ENCODE data around the gene HADHA.
"Not testable (repeated sequence)": the region's sequence is repeated elsewhere in the genome, so short reads cannot be mapped to it uniquely, and the experiment has no call there.

Gene HADHA

GRCh38 chr2:26169226-26169625 lies 75.2 kb downstream of the HADHA start:
- TF ChIP-seq CTCF (IDR thresholded peaks at IDR 0.05; ENCODE audit: low read depth, low read length) = no peak
- H3K4me3 ChIP-seq (ENCODE audit: low read depth, low read length) = no peak overlapping the region

- no peak for TF ChIP-seq CTCF (IDR thresholded peaks at IDR 0.05; ENCODE audit: low read depth, low read length)
- H3K4me3 ChIP-seq (ENCODE audit: low read depth, low read length) = no peak overlapping the region
Observed at GRCh38 chr2:26168785-26169184, 75.6 kb downstream of the HADHA start.

- H3K4me3 ChIP-seq (ENCODE audit: low read depth, low read length) = not testable (repeated sequence)
Observed at GRCh38 chr2:26166541-26166940, 77.9 kb downstream of the HADHA start.

GRCh38 chr2:26165403-26165802 lies 79.0 kb downstream of the HADHA start:
- TF ChIP-seq CTCF (IDR thresholded peaks at IDR 0.05; ENCODE audit: low read depth, low read length) = no peak
- no peak overlapping the region for H3K4me3 ChIP-seq (ENCODE audit: low read depth, low read length)

DNA sequence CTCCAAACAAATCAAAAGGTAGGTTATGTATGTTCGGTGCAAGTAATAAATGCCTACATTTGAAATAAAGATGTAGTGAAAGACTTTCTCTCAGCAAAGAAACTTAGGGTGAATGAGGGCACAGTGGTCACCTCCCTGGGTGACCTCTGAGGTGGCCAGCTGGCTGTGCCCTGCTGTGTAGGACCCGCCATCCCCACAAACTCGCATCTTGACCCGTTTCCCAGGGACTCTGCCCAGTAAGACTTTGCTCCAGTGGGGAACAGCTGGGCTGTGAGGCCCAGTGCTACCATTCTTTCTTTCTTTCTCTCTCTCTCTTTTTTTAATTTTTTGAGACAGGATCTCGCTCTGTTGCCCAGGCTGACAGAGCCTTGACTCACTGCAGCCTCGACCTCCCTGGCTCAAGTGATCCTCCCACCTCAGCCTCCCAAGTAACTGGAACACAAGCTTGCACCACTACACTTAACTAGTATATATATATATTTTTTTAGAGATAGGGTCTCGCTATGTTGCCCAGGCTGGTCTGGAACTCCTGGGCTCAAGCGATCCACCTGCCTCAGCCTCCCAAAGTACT lies 79.7 kb downstream of the HADHA start:
- no peak overlapping the region for H3K4me3 ChIP-seq (ENCODE audit: low read depth, low read length)
- no peak for TF ChIP-seq CTCF (IDR thresholded peaks at IDR 0.05; ENCODE audit: low read depth, low read length)

DNA sequence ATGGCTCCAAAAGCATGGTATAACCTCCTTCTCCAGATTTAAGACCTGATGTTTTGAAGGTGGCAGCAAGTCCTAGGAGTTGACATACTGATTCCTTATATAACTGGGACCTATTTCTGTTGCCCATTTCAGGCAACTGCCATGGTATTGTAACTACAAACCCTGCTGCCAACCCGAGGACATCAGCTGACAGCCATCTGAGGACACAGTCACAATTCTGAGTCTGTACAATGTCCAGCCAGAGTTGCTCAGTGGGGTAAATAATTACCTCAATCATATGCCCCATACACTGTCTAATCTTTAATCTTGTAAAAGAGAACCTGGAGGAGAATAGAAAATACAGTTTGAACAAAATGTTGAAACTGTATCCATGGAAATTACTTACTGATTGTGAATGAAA lies 80.2 kb downstream of the HADHA start:
- H3K4me3 ChIP-seq (ENCODE audit: low read depth, low read length) = no peak overlapping the region
- no peak for TF ChIP-seq CTCF (IDR thresholded peaks at IDR 0.05; ENCODE audit: low read depth, low read length)

DNA sequence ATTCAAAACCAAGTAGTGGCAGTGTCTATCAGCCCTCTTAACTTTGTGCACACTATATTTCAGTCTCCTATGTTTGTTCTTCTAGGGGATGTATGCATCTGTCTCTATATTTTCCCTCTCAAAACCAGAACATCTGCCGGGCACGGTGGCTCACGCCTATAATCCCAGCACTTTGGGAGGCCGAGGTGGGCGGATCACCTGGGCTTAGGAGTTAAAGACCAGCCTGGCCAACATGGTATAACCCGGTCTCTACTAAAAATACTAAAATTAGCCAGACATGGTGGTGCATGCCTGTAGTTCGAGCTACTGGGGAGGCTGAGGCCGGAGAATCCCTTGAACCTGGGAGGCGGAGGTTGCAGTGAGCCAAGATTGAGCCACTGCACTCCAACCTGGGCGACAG lies 81.5 kb downstream of the HADHA start:
- no peak overlapping the region for H3K4me3 ChIP-seq (ENCODE audit: low read depth, low read length)
- no peak for TF ChIP-seq CTCF (IDR thresholded peaks at IDR 0.05; ENCODE audit: low read depth, low read length)

DNA sequence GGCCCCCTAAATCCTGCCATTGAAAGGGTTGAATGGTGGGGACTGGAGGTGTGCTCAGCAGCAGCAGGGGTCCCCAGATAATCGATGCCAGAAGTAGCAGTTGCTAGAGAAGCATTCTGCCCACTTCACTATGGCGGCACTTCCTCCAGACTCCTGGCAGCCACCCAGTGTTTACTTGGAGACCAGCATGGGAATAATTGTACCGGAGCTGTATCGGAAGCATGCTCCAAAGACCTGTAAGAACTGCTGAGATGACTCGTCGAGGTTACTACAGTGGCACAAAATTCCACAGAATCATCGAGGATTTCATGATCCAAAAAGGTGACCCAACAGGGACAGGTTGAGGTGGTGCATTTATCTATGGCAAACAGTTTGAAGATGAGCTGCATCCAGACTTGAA lies 82.5 kb downstream of the HADHA start:
- TF ChIP-seq CTCF (IDR thresholded peaks at IDR 0.05; ENCODE audit: low read depth, low read length) = no peak
- H3K4me3 ChIP-seq (ENCODE audit: low read depth, low read length) = no peak overlapping the region

Measured in WI38 (cell line).